GM18870 (cell line): Measurements from ENCODE around the gene FLACC1.
"Not testable (repeated sequence)": the region's sequence is repeated elsewhere in the genome, so short reads cannot be mapped to it uniquely, and the experiment has no call there.

Experiments used
- ATAC-seq: cut with Tn5 transposase; IDR thresholded peaks from one replicate; pipeline ENCODE4 v1.9.1; 2021; ENCODE audit warnings: moderate library complexity; ENCODE audit not compliant: unreplicated experiment

The FLACC1 gene

GRCh38 chr2:201350879-201351278 lies 6.3 kb downstream of the FLACC1 start:
- no peak for ATAC-seq

- ATAC-seq = no peak
Observed at GRCh38 chr2:201349601-201350000, 7.5 kb downstream of the FLACC1 start.

- ATAC-seq = no peak
Observed at GRCh38 chr2:201348758-201349157, 8.4 kb downstream of the FLACC1 start.

GRCh38 chr2:201347138-201347537 lies 10.0 kb downstream of the FLACC1 start:
- no peak for ATAC-seq

GRCh38 chr2:201345625-201346213 lies 11.4 kb downstream of the FLACC1 start:
- ATAC-seq = no peak

- peak; percentile 78 for ATAC-seq
Observed at GRCh38 chr2:201344663-201345366, 12.3 kb downstream of the FLACC1 start.

- ATAC-seq = no peak
Observed at GRCh38 chr2:201343559-201343958, 13.6 kb downstream of the FLACC1 start.

- no peak for ATAC-seq
Observed at GRCh38 chr2:201342923-201343322, 14.2 kb downstream of the FLACC1 start.

GRCh38 chr2:201329409-201329808 lies 27.7 kb downstream of the FLACC1 start:
- ATAC-seq = no peak

- no peak for ATAC-seq
Observed at GRCh38 chr2:201327678-201328077, 29.5 kb downstream of the FLACC1 start.

- ATAC-seq = no peak
Observed at GRCh38 chr2:201322772-201323171, 34.4 kb downstream of the FLACC1 start.

GRCh38 chr2:201320701-201321100 lies 36.4 kb downstream of the FLACC1 start:
- no peak for ATAC-seq

- ATAC-seq = no peak
Observed at GRCh38 chr2:201320257-201320656, 36.9 kb downstream of the FLACC1 start.

- ATAC-seq = no peak
Observed at GRCh38 chr2:201319511-201319910, 37.6 kb downstream of the FLACC1 start.

- ATAC-seq = no peak
Observed at GRCh38 chr2:201313362-201313761, 43.8 kb downstream of the FLACC1 start.

GRCh38 chr2:201308914-201309313 lies 48.2 kb downstream of the FLACC1 start:
- no peak for ATAC-seq

- ATAC-seq = no peak
Observed at GRCh38 chr2:201307876-201308275, 49.3 kb downstream of the FLACC1 start.

- ATAC-seq = not testable (repeated sequence)
Observed at GRCh38 chr2:201299929-201300328, 57.2 kb downstream of the FLACC1 start.

- ATAC-seq = no peak
Observed at GRCh38 chr2:201298462-201299052, 58.6 kb downstream of the FLACC1 start.

- not testable (repeated sequence) for ATAC-seq
Observed at GRCh38 chr2:201290457-201291148, 66.5 kb downstream of the FLACC1 start.

- ATAC-seq = no peak
Observed at GRCh38 chr2:201285499-201285898, 71.6 kb downstream of the FLACC1 start.
